ENCODE measurements around the gene FAM20A. TPM values are rescaled to one million over a fixed set of nuclear protein-coding genes. Genes with fewer than 3 reads are reported as not detected.

Gene FAM20A
- total RNA-seq, 3 donors from 2014 or later, result 1.9 to 6.1 (median 5.8) TPM

GRCh38 chr17:68640242-68640989 lies 39.2 kb upstream of the FAM20A start:
- Histone ChIP-seq H3K4me3 (no peak overlapping the region), H3K4me1 (ENCODE audit: low read depth) (no peaks in the 10 kb centered on the region), H3K9me3 (no peaks in the 10 kb centered on the region), H3K36me3 (ENCODE audit: low read depth) (no peaks in the 10 kb centered on the region)
- intact Hi-C loops (cut with DNase I, micrococcal nuclease), result no loop called here
- ATAC-seq (no peak), DNase-seq (no peak)
- no peak for TF ChIP-seq CTCF (IDR thresholded peaks at IDR 0.05)

- TF ChIP-seq CTCF (IDR thresholded peaks at IDR 0.05), result no peak
- H3K9me3 ChIP-seq, result no peaks in the 10 kb centered on the region
- ATAC-seq (no peak), DNase-seq (no peak)
- intact Hi-C loops (cut with DNase I, micrococcal nuclease), result no loop called here
- H3K36me3 ChIP-seq (ENCODE audit: low read depth), result no peaks in the 10 kb centered on the region
- H3K4me1 ChIP-seq (ENCODE audit: low read depth), result no peaks in the 10 kb centered on the region
- H3K4me3 ChIP-seq, result no peak overlapping the region
These were observed 33.2 kb upstream of the FAM20A start for GRCh38 chr17:68634345-68634876.

- ATAC-seq (no peak), DNase-seq (no peak)
- no peaks in the 10 kb centered on the region for H3K36me3 ChIP-seq (ENCODE audit: low read depth)
- TF ChIP-seq CTCF (IDR thresholded peaks at IDR 0.05), result no peak
- intact Hi-C loops (cut with DNase I, micrococcal nuclease), result no loop called here
- H3K4me3 ChIP-seq, result no peak overlapping the region
- no peaks in the 10 kb centered on the region for H3K9me3 ChIP-seq
- peaks cover 7% of the 10 kb centered on the region for H3K4me1 ChIP-seq (ENCODE audit: low read depth)
These were observed 27.4 kb upstream of the FAM20A start for GRCh38 chr17:68628576-68628957.

GRCh38 chr17:68627956-68628575 lies 26.9 kb upstream of the FAM20A start:
- Histone ChIP-seq H3K4me3 (no peak overlapping the region), H3K4me1 (ENCODE audit: low read depth) (peaks cover 7% of the 10 kb centered on the region), H3K36me3 (ENCODE audit: low read depth) (no peaks in the 10 kb centered on the region), H3K9me3 (no peaks in the 10 kb centered on the region)
- peak in 2 of 3 donors; percentile 17 to 23 for DNase-seq
- no peak for TF ChIP-seq CTCF (IDR thresholded peaks at IDR 0.05)
- intact Hi-C loops (cut with DNase I, micrococcal nuclease), result no loop called here
- ATAC-seq, result peak; percentile 75

- Histone ChIP-seq H3K4me1 (ENCODE audit: low read depth) (peaks cover 7% of the 10 kb centered on the region), H3K9me3 (no peaks in the 10 kb centered on the region), H3K36me3 (ENCODE audit: low read depth) (no peaks in the 10 kb centered on the region), H3K4me3 (no peak overlapping the region)
- intact Hi-C loops (cut with DNase I, micrococcal nuclease), result no loop called here
- ATAC-seq (no peak), DNase-seq (no peak)
- no peak for TF ChIP-seq CTCF (IDR thresholded peaks at IDR 0.05)
These were observed 23.2 kb upstream of the FAM20A start for GRCh38 chr17:68624381-68624780.

Data from mucosa of descending colon (tissue), 3 donors.